Neural cell (in vitro differentiated cells): Measurements from ENCODE around the gene PKNOX2. TPM values are rescaled to one million over a fixed set of nuclear protein-coding genes. Genes with fewer than 3 reads are reported as not detected.
A peak's percentile ranks its signal among the peaks of the same experiment; 100 is the strongest.

ENCODE experiments used
- H2AFZ ChIP-seq: fragments of 200-600, 300-800 bp; sonication (generic), shearing (Covaris generic); 2 replicates; pipeline ENCODE4 v1.6.0; 2014; ENCODE audit warnings: low read depth, mild to moderate bottlenecking, antibody characterized with exemption, low read length, moderate library complexity
- H3F3A ChIP-seq: fragments of 200-600 bp; shearing (Covaris generic); 2 replicates; pipeline ENCODE4 v1.6.1; 2016; ENCODE audit warnings: mild to moderate bottlenecking, moderate library complexity, mixed read lengths, antibody characterized with exemption, low read length; ENCODE audit not compliant: insufficient read depth, poor library complexity, severe bottlenecking
- H3K27ac ChIP-seq: fragments of 200-600, 300-800 bp; sonication (generic), shearing (Covaris generic); 2 replicates; pipeline ENCODE4 v1.5.1; 2014; ENCODE audit warnings: mild to moderate bottlenecking, low read length, moderate library complexity
- H3K27me3 ChIP-seq: fragments of 300-800, 200-600 bp; sonication (generic), shearing (Covaris generic); 2 replicates; pipeline ENCODE4 v1.6.0; 2014; ENCODE audit warnings: mild to moderate bottlenecking, low read depth, low read length, moderate library complexity; ENCODE audit not compliant: insufficient read depth
- H3K36me3 ChIP-seq: fragments of 300-800, 200-600 bp; sonication (generic), shearing (Covaris generic); 2 replicates; pipeline ENCODE4 v1.5.1; 2014; ENCODE audit warnings: mild to moderate bottlenecking, antibody characterized with exemption, low read length, moderate library complexity; ENCODE audit not compliant: insufficient read depth
- H3K4me2 ChIP-seq: fragments of 300-800, 200-600 bp; sonication (generic), shearing (Covaris generic); 2 replicates; pipeline ENCODE4 v1.6.0; 2014; ENCODE audit warnings: mild to moderate bottlenecking, low read length
- H3K4me3 ChIP-seq: fragments of 300-800, 200-600 bp; sonication (generic), shearing (Covaris generic); 2 replicates; pipeline ENCODE4 v1.5.1; 2014; ENCODE audit warnings: mild to moderate bottlenecking, low read length, moderate library complexity
- H3K79me2 ChIP-seq: fragments of 200-600 bp; shearing (Covaris generic); replicated peaks from 2 replicates; pipeline ENCODE4 v1.6.0; 2014; ENCODE audit warnings: mild to moderate bottlenecking, low read length, moderate library complexity; ENCODE audit not compliant: insufficient read depth
- H3K9ac ChIP-seq: fragments of 300-800, 200-600 bp; sonication (generic), shearing (Covaris generic); 2 replicates; pipeline ENCODE4 v1.6.1; 2016; ENCODE audit warnings: mild to moderate bottlenecking, low read length, mixed read lengths
- H3K9me2 ChIP-seq: fragments of 200-600 bp; shearing (Covaris generic); 2 replicates; pipeline ENCODE4 v1.6.1; 2016; ENCODE audit warnings: mild to moderate bottlenecking, low read length, mixed read lengths; ENCODE audit not compliant: insufficient read depth
- H3K9me3 ChIP-seq: fragments of 200-600, 300-800 bp; sonication (generic), shearing (Covaris generic); 2 replicates; pipeline ENCODE4 v1.6.1; 2016; ENCODE audit warnings: mild to moderate bottlenecking, mixed run types, low read length, moderate library complexity, mixed read lengths
- H4K20me1 ChIP-seq: fragments of 200-600 bp; shearing (Covaris generic); 2 replicates; pipeline ENCODE4 v1.6.1; 2016; ENCODE audit warnings: mild to moderate bottlenecking, mixed run types; ENCODE audit not compliant: insufficient read depth
- CTCF ChIP-seq: fragments of 450-650 bp; IDR thresholded peaks from 2 replicates; pipeline ENCODE4 v1.5.1; 2014; ENCODE audit warnings: antibody characterized with exemption, mild to moderate bottlenecking, moderate library complexity; ENCODE audit not compliant: poor library complexity, severe bottlenecking
- EP300 ChIP-seq: fragments of 450-650 bp; conservative IDR thresholded peaks from 2 replicates; pipeline ENCODE4 v1.6.1; 2014; ENCODE audit warnings: antibody characterized with exemption, mild to moderate bottlenecking, moderate library complexity; ENCODE audit not compliant: poor library complexity, severe bottlenecking
- EZH2 ChIP-seq: fragments of 200-600, 300-800 bp; shearing (Covaris generic), sonication (generic); IDR thresholded peaks from 2 replicates; pipeline ENCODE4 v1.6.1; 2014; ENCODE audit warnings: antibody characterized with exemption, low read length, borderline replicate concordance, mild to moderate bottlenecking; ENCODE audit not compliant: insufficient read depth, poor library complexity, severe bottlenecking
- MXI1 ChIP-seq: fragments of 450-650 bp; conservative IDR thresholded peaks from 2 replicates; pipeline ENCODE4 v1.6.1; 2014; ENCODE audit warnings: antibody characterized with exemption, mild to moderate bottlenecking; ENCODE audit not compliant: poor library complexity, severe bottlenecking
- POLR2AphosphoS5 ChIP-seq: IDR thresholded peaks from 2 replicates; pipeline ENCODE4 v1.6.1; 2012
- RAD21 ChIP-seq: fragments of 450-650 bp; conservative IDR thresholded peaks from 2 replicates; pipeline ENCODE4 v1.6.1; 2014; ENCODE audit warnings: antibody characterized with exemption, mild to moderate bottlenecking, moderate library complexity
- SMC3 ChIP-seq: fragments of 450-650 bp; conservative IDR thresholded peaks from 2 replicates; pipeline ENCODE4 v1.6.1; 2014; ENCODE audit warnings: antibody characterized with exemption, mild to moderate bottlenecking, moderate library complexity; ENCODE audit not compliant: poor library complexity
- TAF1 ChIP-seq: IDR thresholded peaks from 2 replicates; pipeline ENCODE4 v1.6.1; 2012; ENCODE audit warnings: low read depth
- polyA plus RNA-seq: library from polyadenylated mRNA; depleted of rRNA; stranded (reverse); fragments of >200 nt; gene quantifications from 2 replicates; pipeline ENCODE4 v1.2.3, GENCODE V29; 2014
- TF ChIP-seq, protein P1 (sequence below): IDR thresholded peaks from 2 replicates; pipeline ENCODE4 v1.6.1; 2012; ENCODE audit warnings: borderline replicate concordance

The PKNOX2 gene
- polyA plus RNA-seq, 1 donor from 2014 or later = 0.99 TPM

DNA sequence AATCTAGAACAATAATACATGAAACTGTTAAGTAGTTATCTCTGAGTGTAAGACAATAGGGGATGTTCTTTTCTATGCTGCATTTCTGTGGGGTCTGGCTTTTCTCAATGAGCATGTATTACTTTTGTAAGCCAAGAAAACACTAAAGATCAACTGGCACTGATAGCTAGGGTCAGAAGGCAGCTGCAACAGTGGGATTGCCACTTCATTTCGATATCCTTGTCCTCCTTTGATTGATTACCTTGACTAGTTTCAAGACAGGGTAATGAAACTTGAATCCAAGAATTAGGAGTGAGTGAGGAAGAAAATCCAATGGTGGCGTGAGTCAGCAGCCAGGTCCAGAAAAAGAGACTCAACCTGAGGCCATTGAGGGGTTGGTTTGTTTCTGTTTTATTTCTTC is 285.0 kb downstream of the PKNOX2 start:
- no peaks in the 10 kb centered on the region for H3K9me2 ChIP-seq
- no peaks in the 10 kb centered on the region for H4K20me1 ChIP-seq
- H3K9me3 ChIP-seq = no peaks in the 10 kb centered on the region
- H3K79me2 ChIP-seq = peaks cover 4% of the 10 kb centered on the region
- H3K4me3 ChIP-seq = no peak overlapping the region
- no peaks in the 10 kb centered on the region for H3K27me3 ChIP-seq
- peaks cover 11% of the 10 kb centered on the region for H3K36me3 ChIP-seq
- H3K27ac ChIP-seq = no peak overlapping the region
- no peak overlapping the region for H2AFZ ChIP-seq
- H3F3A ChIP-seq = no peaks in the 10 kb centered on the region
- no peak overlapping the region for H3K9ac ChIP-seq
- no peak overlapping the region for H3K4me2 ChIP-seq
- no peak for TF ChIP-seq EZH2
- no peak for TF ChIP-seq POLR2AphosphoS5
- TF ChIP-seq, protein P1, sequence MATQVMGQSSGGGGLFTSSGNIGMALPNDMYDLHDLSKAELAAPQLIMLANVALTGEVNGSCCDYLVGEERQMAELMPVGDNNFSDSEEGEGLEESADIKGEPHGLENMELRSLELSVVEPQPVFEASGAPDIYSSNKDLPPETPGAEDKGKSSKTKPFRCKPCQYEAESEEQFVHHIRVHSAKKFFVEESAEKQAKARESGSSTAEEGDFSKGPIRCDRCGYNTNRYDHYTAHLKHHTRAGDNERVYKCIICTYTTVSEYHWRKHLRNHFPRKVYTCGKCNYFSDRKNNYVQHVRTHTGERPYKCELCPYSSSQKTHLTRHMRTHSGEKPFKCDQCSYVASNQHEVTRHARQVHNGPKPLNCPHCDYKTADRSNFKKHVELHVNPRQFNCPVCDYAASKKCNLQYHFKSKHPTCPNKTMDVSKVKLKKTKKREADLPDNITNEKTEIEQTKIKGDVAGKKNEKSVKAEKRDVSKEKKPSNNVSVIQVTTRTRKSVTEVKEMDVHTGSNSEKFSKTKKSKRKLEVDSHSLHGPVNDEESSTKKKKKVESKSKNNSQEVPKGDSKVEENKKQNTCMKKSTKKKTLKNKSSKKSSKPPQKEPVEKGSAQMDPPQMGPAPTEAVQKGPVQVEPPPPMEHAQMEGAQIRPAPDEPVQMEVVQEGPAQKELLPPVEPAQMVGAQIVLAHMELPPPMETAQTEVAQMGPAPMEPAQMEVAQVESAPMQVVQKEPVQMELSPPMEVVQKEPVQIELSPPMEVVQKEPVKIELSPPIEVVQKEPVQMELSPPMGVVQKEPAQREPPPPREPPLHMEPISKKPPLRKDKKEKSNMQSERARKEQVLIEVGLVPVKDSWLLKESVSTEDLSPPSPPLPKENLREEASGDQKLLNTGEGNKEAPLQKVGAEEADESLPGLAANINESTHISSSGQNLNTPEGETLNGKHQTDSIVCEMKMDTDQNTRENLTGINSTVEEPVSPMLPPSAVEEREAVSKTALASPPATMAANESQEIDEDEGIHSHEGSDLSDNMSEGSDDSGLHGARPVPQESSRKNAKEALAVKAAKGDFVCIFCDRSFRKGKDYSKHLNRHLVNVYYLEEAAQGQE = no peak
- TF ChIP-seq MXI1 = no peak
- no peak for TF ChIP-seq CTCF
- TF ChIP-seq TAF1 = no peak

GRCh38 chr11:125451400-125452124 is 287.0 kb downstream of the PKNOX2 start:
- peak overlapping the region; percentile 46 for H2AFZ ChIP-seq
- no peaks in the 10 kb centered on the region for H3F3A ChIP-seq
- peak overlapping the region; percentile 59 for H3K9ac ChIP-seq
- H3K27me3 ChIP-seq = no peaks in the 10 kb centered on the region
- H3K4me2 ChIP-seq = peak overlapping the region; percentile 42
- peaks cover 4% of the 10 kb centered on the region for H3K79me2 ChIP-seq
- H3K9me3 ChIP-seq = no peaks in the 10 kb centered on the region
- H4K20me1 ChIP-seq = no peaks in the 10 kb centered on the region
- no peaks in the 10 kb centered on the region for H3K9me2 ChIP-seq
- H3K4me3 ChIP-seq = peak overlapping the region; percentile 51
- peak overlapping the region; percentile 93 for H3K27ac ChIP-seq
- H3K36me3 ChIP-seq = peaks cover 16% of the 10 kb centered on the region
- TF ChIP-seq, protein P1 = peak; percentile 56
- no peak for TF ChIP-seq EZH2
- no peak for TF ChIP-seq EP300
- TF ChIP-seq TAF1 = no peak
- TF ChIP-seq POLR2AphosphoS5 = peak; percentile 63
- TF ChIP-seq CTCF = no peak
- peak; percentile 16 for TF ChIP-seq RAD21
- TF ChIP-seq SMC3 = peak; percentile 17
- peak; percentile 47 for TF ChIP-seq MXI1
